Hepatocyte (in vitro differentiated cells): ENCODE results near the gene DDX41. TPM values are rescaled to one million over a fixed set of nuclear protein-coding genes. Genes with fewer than 3 reads are reported as not detected.

Source experiments
- DNase-seq: peaks from one replicate; pipeline ENCODE4 v3.0.0-alpha.2; 2016; ENCODE audit warnings: low spot score
- H2AFZ ChIP-seq: fragments of 200-600 bp; sonication (generic); 2 replicates; pipeline ENCODE4 v1.6.0; 2016; ENCODE audit warnings: antibody characterized with exemption, mild to moderate bottlenecking
- H3K27ac ChIP-seq: fragments of 200-600 bp; sonication (generic); 2 replicates; pipeline ENCODE4 v1.5.1; 2016; ENCODE audit warnings: mild to moderate bottlenecking
- H3K27me3 ChIP-seq: fragments of 200-600 bp; sonication (generic); 2 replicates; pipeline ENCODE4 v1.6.1; 2016
- H3K36me3 ChIP-seq: fragments of 200-600 bp; sonication (generic); replicated peaks from 2 replicates; pipeline ENCODE4 v1.5.1; 2016; ENCODE audit warnings: low read depth; ENCODE audit not compliant: insufficient read depth
- H3K4me1 ChIP-seq: fragments of 200-600 bp; sonication (generic); 2 replicates; pipeline ENCODE4 v1.5.1; 2016; ENCODE audit warnings: mild to moderate bottlenecking, moderate library complexity; ENCODE audit not compliant: insufficient read depth
- H3K4me2 ChIP-seq: fragments of 200-600 bp; sonication (generic); 2 replicates; pipeline ENCODE4 v1.6.0; 2016
- H3K4me3 ChIP-seq: fragments of 200-600 bp; sonication (generic); 2 replicates; pipeline ENCODE4 v1.5.1; 2016; ENCODE audit warnings: mild to moderate bottlenecking
- H3K79me2 ChIP-seq: fragments of 200-600 bp; sonication (generic); 2 replicates; pipeline ENCODE4 v1.6.0; 2017; ENCODE audit warnings: mild to moderate bottlenecking
- H3K9me2 ChIP-seq: fragments of 200-600 bp; sonication (generic); replicated peaks from 2 replicates; pipeline ENCODE4 v1.6.0; 2017; ENCODE audit warnings: mild to moderate bottlenecking; ENCODE audit not compliant: insufficient read depth
- H3K9me3 ChIP-seq: fragments of 200-600 bp; sonication (generic); 2 replicates; pipeline ENCODE4 v1.5.1; 2016; ENCODE audit warnings: low read depth, mild to moderate bottlenecking
- H4K20me1 ChIP-seq: fragments of 200-600 bp; sonication (generic); 2 replicates; pipeline ENCODE4 v1.6.0; 2016; ENCODE audit warnings: mild to moderate bottlenecking; ENCODE audit not compliant: insufficient read depth, poor library complexity, severe bottlenecking
- EZH2 ChIP-seq: fragments of 200-600 bp; sonication (generic); IDR thresholded peaks from 2 replicates; pipeline ENCODE4 v1.6.1; 2016; ENCODE audit warnings: antibody characterized with exemption, mild to moderate bottlenecking, borderline replicate concordance
- EZH2phosphoT487 ChIP-seq: fragments of 200-600 bp; sonication (generic); IDR thresholded peaks from one replicate; pipeline ENCODE4 v1.6.1; 2018; ENCODE audit warnings: antibody characterized with exemption, mild to moderate bottlenecking, low read depth, moderate library complexity; ENCODE audit not compliant: unreplicated experiment, severe bottlenecking
- WGBS: methylation state at CpG from one replicate; pipeline ENCODE4 v1.1.6; 2016; ENCODE audit warnings: low lambda C conversion rate; ENCODE audit errors: missing lambda C conversion rate; 5-methylcytosine and 5-hydroxymethylcytosine counted together
- polyA plus RNA-seq: library from polyadenylated mRNA; unstranded; fragments of >200 nt; fragmentation: Nextera tagmentation; extraction: Ambion mirVana; gene quantifications from 2 replicates; pipeline ENCODE4 v1.2.1, GENCODE V29; 2016
- total RNA-seq: library from RNA; depleted of rRNA; stranded (reverse); fragments of >200 nt; gene quantifications from 2 replicates; pipeline ENCODE4 v1.2.3, GENCODE V29; 2014
- TF ChIP-seq, protein P1 (sequence below): fragments of 200-600 bp; sonication (generic); IDR thresholded peaks from 2 replicates; pipeline ENCODE4 v1.5.1; 2016; ENCODE audit warnings: antibody characterized with exemption, mild to moderate bottlenecking; ENCODE audit not compliant: poor library complexity

Gene DDX41
- total and polyA plus RNA-seq, 2 experiments from 2014 or later, result 45.0 to 50.7 TPM

DNA sequence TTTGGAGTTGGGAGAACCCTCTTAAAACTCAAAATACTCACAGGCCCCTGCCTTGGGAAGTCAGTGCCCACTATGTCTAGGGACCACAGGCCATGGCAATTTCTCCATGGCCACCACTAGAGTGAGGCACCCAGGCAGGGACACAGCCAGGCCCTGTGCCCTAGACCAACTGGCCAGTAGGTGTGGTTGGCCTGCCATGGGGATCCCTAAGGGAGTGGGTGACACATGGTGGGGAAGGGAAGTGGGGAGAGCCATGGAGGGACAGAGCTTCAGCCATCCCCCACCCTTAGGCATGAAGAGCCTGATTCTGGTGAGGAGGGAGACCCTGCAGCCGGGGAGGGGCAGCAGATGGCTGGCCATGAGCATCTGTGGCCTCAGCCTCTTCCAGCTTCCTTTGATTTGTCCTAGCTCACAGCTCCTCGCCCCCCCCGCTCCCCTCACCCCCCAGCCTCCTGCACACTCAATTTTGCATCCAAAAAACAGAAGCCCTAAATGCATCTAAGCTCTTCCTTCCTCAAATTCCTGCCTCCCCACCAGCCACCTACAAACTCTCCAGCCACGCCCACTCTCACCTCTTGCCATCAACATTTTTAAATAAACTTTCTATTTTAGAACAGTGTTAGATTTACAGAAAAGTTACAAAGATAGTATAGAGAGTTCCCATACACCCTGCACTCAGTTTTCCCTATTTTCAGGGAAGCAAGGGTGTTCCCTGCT, 41.8 kb downstream of the DDX41 start:
- H3K9me2 ChIP-seq, result no peaks in the 10 kb centered on the region
- no peaks in the 10 kb centered on the region for H3K9me3 ChIP-seq
- no peak for DNase-seq
- peaks cover 23% of the 10 kb centered on the region for H3K4me1 ChIP-seq
- no peak overlapping the region for H2AFZ ChIP-seq
- no peak overlapping the region for H3K27ac ChIP-seq
- WGBS, result 79% methylated on average over 3 of the region's 4 CpGs
- H4K20me1 ChIP-seq, result peaks cover 26% of the 10 kb centered on the region
- H3K36me3 ChIP-seq, result no peaks in the 10 kb centered on the region
- H3K4me2 ChIP-seq, result no peak overlapping the region
- no peaks in the 10 kb centered on the region for H3K27me3 ChIP-seq
- TF ChIP-seq, protein P1, sequence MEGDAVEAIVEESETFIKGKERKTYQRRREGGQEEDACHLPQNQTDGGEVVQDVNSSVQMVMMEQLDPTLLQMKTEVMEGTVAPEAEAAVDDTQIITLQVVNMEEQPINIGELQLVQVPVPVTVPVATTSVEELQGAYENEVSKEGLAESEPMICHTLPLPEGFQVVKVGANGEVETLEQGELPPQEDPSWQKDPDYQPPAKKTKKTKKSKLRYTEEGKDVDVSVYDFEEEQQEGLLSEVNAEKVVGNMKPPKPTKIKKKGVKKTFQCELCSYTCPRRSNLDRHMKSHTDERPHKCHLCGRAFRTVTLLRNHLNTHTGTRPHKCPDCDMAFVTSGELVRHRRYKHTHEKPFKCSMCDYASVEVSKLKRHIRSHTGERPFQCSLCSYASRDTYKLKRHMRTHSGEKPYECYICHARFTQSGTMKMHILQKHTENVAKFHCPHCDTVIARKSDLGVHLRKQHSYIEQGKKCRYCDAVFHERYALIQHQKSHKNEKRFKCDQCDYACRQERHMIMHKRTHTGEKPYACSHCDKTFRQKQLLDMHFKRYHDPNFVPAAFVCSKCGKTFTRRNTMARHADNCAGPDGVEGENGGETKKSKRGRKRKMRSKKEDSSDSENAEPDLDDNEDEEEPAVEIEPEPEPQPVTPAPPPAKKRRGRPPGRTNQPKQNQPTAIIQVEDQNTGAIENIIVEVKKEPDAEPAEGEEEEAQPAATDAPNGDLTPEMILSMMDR, result no peak
- no peak for TF ChIP-seq EZH2
- TF ChIP-seq EZH2phosphoT487, result no peak
- peaks cover 29% of the 10 kb centered on the region for H3K79me2 ChIP-seq
- H3K4me3 ChIP-seq, result no peak overlapping the region

DNA sequence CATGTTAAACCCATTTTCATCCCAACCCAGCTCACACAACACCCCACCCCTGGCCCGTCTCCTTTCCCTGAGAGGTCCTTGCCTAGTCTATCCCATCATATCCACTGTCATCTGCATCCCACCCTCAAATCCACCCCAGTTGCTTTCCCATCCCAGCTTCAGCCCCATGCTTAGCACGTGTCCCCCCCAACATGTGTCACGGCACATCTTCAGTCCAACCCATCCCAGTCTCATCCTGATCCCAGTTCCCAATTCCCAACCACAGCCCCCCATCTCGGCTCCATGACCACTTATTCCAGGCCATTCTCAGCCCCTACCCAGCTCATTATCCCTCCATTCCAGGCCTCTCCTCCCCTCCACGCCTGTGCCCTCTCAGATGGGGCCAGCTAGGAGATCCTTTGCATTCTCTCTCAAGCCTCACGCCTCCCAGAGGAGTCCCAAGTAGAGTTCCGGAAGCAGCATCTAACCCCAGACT, 42.7 kb downstream of the DDX41 start:
- H3K36me3 ChIP-seq, result no peaks in the 10 kb centered on the region
- no peaks in the 10 kb centered on the region for H3K9me2 ChIP-seq
- H4K20me1 ChIP-seq, result peaks cover 36% of the 10 kb centered on the region
- peaks cover 22% of the 10 kb centered on the region for H3K4me1 ChIP-seq
- H3K9me3 ChIP-seq, result no peaks in the 10 kb centered on the region
- no peaks in the 10 kb centered on the region for H3K27me3 ChIP-seq
- no peak overlapping the region for H2AFZ ChIP-seq
- no peak for TF ChIP-seq EZH2
- TF ChIP-seq, protein P1, result no peak
- no peak for TF ChIP-seq EZH2phosphoT487
- no peak for DNase-seq
- no peak overlapping the region for H3K4me3 ChIP-seq
- peaks cover 39% of the 10 kb centered on the region for H3K79me2 ChIP-seq
- 47% methylated on average over 7 of the region's 7 CpGs for WGBS
- H3K4me2 ChIP-seq, result peak overlapping the region; percentile 96
- H3K27ac ChIP-seq, result no peak overlapping the region

DNA sequence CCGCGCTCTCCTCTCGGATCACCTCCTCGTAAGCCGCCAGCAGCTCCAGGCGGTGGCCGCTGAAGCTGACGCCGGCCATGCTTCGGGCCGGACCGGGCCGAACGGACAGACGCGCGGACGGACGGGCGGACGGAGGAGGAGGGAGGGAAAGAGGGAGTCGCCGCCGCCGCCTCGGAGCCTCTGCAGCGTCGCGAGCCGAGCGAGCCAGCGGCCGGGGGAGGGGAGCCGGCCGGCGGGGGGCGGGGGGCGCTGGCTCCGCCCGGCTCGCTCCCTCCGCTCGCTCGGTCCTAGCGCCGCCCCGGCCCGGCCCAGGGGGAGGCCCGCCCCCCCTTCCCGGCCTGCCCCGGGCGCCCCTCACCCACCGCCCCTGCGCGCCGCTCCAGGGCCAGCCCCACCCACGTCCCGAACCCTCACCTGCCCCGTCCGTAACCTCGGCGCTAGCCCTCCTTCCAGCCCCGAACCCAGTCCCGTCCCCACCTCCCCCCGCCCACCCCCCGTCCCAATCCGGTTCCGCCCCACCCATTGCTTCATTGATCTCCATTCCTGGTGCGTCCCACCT, 43.2 kb downstream of the DDX41 start, which contains the start of gene DBN1:
DBN1 (minus strand) TSS at position 192 of the 559 bp plus-strand sequence; CDS start at position 79, 113 bp downstream.
- TF ChIP-seq, protein P1, result no peak
- no peak for TF ChIP-seq EZH2
- TF ChIP-seq EZH2phosphoT487, result no peak
- Histone ChIP-seq H3K9me3 (no peaks in the 10 kb centered on the region), H3K79me2 (peaks cover 44% of the 10 kb centered on the region), H3K36me3 (no peaks in the 10 kb centered on the region), H3K27ac (peak within 1 kb of the TSS; percentile 87), H2AFZ (peak within 1 kb of the TSS; percentile 68), H4K20me1 (peaks cover 41% of the 10 kb centered on the region), H3K4me3 (peak within 1 kb of the TSS; percentile 92), H3K9me2 (no peaks in the 10 kb centered on the region), H3K4me2 (peak within 1 kb of the TSS; percentile 96), H3K4me1 (peaks cover 17% of the 10 kb centered on the region), H3K27me3 (no peaks in the 10 kb centered on the region)
- peak; percentile 89 for DNase-seq
- 0% methylated on average over 1 of the region's 69 CpGs for WGBS
